HFFc6 (cell line): ENCODE data around the gene TNS3. TPM values are rescaled to one million over a fixed set of nuclear protein-coding genes. Genes with fewer than 3 reads are reported as not detected.

Experiments
- DNase-seq: peaks from one replicate; pipeline ENCODE4 v3.0.0-alpha.2; 2018
- H3K27ac Mint-ChIP-seq: 2 replicates; pipeline ENCODE4 v1.8.0; 2020; ENCODE audit warnings: mild to moderate bottlenecking, mixed read lengths
- H3K27me3 Mint-ChIP-seq: 2 replicates; pipeline ENCODE4 v1.8.0; 2021; ENCODE audit warnings: mild to moderate bottlenecking, moderate library complexity, mixed read lengths; ENCODE audit not compliant: insufficient read depth
- H3K36me3 Mint-ChIP-seq: 2 replicates; pipeline ENCODE4 v1.8.0; 2021; ENCODE audit warnings: low read depth, mixed read lengths
- H3K4me1 Mint-ChIP-seq: 2 replicates; pipeline ENCODE4 v1.8.0; 2020; ENCODE audit warnings: low read depth, mixed read lengths
- H3K4me3 Mint-ChIP-seq: 2 replicates; pipeline ENCODE4 v1.8.0; 2020; ENCODE audit warnings: mild to moderate bottlenecking, moderate library complexity, mixed read lengths
- H3K9me3 Mint-ChIP-seq: 2 replicates; pipeline ENCODE4 v1.8.0; 2020; ENCODE audit warnings: mild to moderate bottlenecking, mixed read lengths
- total RNA-seq, 6 experiments: library from RNA; stranded (reverse); fragmentation: NEBNext Ultra II Directional; extraction: Animal tissue kit (Norgen Biotek cat#: 25700); gene quantifications; 2 replicates in 1 of 6; 3 replicates in 5 of 6; pipeline ENCODE4 v1.2.3, GENCODE V29; 2021
- TF ChIP-seq, protein P1 (sequence below): fragments of 200-600 bp; sonication (generic); IDR thresholded peaks from 2 replicates; pipeline ENCODE4 v1.5.0; 2021; ENCODE audit warnings: antibody characterized with exemption, mild to moderate bottlenecking

TNS3 gene
- total RNA-seq, 6 experiments from 2014 or later, result 50.8 to 77.0 (median 67.8) TPM

DNA sequence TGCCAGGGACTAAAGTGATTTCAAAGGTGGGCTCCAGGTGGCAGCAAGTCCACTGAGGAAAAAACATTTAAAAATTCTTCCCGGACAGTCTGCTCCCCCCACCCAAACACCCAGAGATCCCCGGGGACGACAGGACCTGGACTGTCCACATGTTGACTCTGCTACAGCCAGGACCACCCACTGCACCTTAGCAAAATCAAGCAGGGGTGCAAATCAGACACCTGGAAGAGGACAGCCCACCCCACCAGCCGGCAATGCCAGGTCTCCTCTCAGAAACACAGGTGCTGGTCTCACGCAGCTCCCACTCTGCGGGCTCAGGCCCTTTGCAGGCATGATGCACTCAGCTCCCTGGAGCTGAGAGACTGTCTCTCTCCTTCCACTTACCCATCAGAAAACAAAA lies 251.9 kb downstream of the TNS3 start:
- Mint-ChIP-seq H3K4me3 (no peak overlapping the region), H3K27ac (no peak overlapping the region), H3K4me1 (peaks cover 71% of the 10 kb centered on the region), H3K36me3 (peaks cover 5% of the 10 kb centered on the region; the same call in 1 of the 2 replicates), H3K9me3 (no peaks in the 10 kb centered on the region), H3K27me3 (no peaks in the 10 kb centered on the region; the same call in none of the 2 replicates)
- TF ChIP-seq, protein P1, sequence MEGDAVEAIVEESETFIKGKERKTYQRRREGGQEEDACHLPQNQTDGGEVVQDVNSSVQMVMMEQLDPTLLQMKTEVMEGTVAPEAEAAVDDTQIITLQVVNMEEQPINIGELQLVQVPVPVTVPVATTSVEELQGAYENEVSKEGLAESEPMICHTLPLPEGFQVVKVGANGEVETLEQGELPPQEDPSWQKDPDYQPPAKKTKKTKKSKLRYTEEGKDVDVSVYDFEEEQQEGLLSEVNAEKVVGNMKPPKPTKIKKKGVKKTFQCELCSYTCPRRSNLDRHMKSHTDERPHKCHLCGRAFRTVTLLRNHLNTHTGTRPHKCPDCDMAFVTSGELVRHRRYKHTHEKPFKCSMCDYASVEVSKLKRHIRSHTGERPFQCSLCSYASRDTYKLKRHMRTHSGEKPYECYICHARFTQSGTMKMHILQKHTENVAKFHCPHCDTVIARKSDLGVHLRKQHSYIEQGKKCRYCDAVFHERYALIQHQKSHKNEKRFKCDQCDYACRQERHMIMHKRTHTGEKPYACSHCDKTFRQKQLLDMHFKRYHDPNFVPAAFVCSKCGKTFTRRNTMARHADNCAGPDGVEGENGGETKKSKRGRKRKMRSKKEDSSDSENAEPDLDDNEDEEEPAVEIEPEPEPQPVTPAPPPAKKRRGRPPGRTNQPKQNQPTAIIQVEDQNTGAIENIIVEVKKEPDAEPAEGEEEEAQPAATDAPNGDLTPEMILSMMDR, result no peak
- DNase-seq, result no peak

DNA sequence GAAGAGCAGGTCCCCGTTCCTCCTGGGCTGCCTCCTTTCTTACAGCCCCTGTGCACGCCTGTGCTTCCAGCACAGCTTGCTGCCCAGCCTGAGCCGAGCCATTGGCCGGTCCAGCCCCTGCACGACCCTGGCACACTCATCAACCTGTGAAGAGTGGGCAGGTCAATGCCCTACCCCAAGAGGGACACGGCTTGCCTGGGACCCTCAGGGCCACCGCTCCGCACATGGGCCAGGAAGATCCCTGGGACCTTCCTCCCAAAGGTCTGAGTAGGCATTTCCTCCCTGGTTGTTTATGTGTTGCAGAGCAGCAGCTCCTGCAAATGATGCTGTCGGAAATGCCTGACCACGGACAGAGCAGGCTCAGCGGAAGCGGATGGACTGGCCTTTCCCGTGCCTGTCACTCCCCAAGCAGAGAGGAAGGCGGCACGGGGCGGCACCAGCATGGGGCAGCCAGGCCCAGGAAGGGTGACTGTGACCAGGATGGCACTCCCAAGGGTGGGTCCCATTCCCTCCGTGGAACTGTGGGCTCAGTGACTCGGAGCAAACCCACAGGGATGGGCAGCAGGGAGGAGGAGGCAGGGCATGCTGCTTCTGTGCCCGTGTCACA lies 252.5 kb downstream of the TNS3 start:
- no peak overlapping the region; the same call in 1 of the 2 replicates for H3K4me3 Mint-ChIP-seq
- peak overlapping the region; percentile 89 for H3K27ac Mint-ChIP-seq
- H3K27me3 Mint-ChIP-seq, result no peaks in the 10 kb centered on the region; the same call in 1 of the 2 replicates
- TF ChIP-seq, protein P1, result no peak
- peaks cover 5% of the 10 kb centered on the region; the same call in 1 of the 2 replicates for H3K36me3 Mint-ChIP-seq
- H3K9me3 Mint-ChIP-seq, result no peaks in the 10 kb centered on the region
- H3K4me1 Mint-ChIP-seq, result peaks cover 73% of the 10 kb centered on the region
- no peak for DNase-seq

DNA sequence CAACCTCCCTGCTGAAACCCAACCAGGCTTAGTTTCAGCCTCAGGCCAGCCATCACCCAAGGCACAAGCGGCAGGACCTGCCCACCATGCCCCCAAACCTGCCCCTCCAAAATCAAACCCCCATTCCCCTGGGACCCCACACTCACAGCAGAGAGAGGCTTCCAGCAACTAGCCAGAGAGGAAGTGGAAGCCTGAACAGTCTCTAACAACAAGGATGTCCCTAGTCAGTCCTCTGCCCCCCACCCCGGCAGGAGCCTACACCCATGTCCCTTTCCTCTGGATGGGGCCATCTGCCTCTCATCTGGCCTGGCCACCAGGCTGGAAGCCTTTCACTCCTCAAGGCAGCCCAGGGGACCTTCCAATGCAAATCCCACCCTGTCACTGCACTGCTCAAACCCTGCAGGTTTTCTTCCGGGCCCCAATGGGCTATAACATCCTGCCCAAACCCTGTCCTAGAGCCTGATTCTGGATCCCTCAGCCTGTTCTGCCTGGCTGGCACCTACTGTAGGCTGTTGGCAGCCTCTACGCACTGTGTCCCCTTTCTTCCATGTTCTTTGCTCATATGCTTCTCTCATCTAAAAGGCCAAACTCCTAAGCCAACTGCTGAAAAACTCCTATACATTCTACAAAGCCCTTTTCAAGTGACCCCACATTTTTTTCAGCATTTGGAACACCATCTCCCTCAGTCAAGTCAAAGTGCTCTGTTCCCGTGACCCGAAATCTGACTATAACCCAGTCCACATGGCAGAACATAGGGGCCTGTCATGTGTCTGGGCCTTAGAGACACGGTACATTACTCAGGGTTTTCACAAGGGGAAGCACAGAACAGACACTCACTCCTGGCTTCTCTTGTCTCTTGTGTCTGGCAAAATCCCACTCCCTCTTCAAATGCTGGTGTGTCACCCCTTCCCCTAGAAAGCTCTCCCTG lies 253.3 kb downstream of the TNS3 start:
- Mint-ChIP-seq H3K4me1 (peaks cover 67% of the 10 kb centered on the region), H3K36me3 (peaks cover 5% of the 10 kb centered on the region; the same call in 1 of the 2 replicates), H3K27ac (peak overlapping the region; percentile 89), H3K27me3 (no peaks in the 10 kb centered on the region; the same call in 1 of the 2 replicates), H3K4me3 (peak overlapping the region; percentile 85), H3K9me3 (no peaks in the 10 kb centered on the region)
- TF ChIP-seq, protein P1, result no peak
- DNase-seq, result no peak

DNA sequence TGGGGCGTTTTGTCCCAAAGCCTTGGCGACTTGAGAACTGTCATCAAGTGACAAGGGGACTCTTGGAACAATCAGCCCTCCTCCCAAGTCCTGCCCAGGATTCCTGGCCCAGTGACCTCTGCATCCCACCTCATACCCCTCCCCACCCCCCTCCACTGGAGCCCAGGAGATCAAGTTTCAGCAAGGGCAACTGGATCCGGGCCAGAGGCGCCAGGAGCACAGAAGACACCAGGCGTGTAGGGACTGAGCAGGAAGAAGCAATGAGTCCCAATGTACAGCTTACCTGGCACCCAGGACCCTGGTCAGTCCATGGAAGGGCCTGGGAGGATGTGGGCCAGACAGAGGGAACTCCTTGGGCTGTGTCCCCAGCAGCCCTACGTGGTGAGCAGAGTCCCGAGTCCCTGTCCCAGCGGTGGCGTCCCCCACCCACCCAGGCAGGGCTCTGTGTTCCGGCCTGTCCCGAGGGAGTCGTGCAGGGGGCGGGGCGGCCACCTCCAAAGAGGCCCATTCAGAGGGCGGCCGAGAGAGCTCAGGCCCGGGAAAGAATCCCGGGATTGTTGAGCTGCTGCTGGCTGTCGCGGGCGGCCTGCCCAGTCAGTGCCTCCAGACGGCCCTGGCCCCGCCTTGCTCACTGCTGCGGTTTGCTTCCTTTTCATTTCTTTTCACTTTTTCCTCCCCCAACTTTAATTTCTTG lies 254.1 kb downstream of the TNS3 start:
- H3K4me1 Mint-ChIP-seq, result peaks cover 59% of the 10 kb centered on the region
- peaks cover 10% of the 10 kb centered on the region for H3K36me3 Mint-ChIP-seq
- no peaks in the 10 kb centered on the region for H3K9me3 Mint-ChIP-seq
- H3K27ac Mint-ChIP-seq, result peak overlapping the region; percentile 89
- H3K4me3 Mint-ChIP-seq, result peak overlapping the region; percentile 85
- TF ChIP-seq, protein P1, result no peak
- no peaks in the 10 kb centered on the region; the same call in 1 of the 2 replicates for H3K27me3 Mint-ChIP-seq
- peak; percentile 78 for DNase-seq

DNA sequence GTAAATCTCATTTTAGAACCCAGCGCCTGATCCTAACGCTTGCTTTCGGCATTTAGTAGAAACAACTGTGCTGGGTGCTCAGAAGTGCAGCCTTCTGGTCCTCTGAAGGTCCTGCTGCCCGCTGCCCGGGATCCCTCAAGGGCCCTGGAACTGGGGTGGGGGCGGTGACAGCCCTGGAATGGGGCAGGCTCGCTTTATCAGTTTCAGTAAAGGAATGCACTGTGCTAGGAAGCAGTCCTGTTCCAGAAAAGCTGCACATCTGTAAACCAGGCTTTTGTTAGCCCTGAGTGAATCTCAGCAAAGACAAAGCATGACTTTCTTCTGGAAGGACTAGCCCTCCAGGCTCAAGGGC lies 254.6 kb downstream of the TNS3 start:
- TF ChIP-seq, protein P1, result no peak
- Mint-ChIP-seq H3K36me3 (peaks cover 13% of the 10 kb centered on the region), H3K27ac (peak overlapping the region; percentile 89), H3K27me3 (no peaks in the 10 kb centered on the region; the same call in 1 of the 2 replicates), H3K4me1 (peaks cover 55% of the 10 kb centered on the region), H3K9me3 (no peaks in the 10 kb centered on the region), H3K4me3 (peak overlapping the region; percentile 85)
- DNase-seq, result peak; percentile 12
